CD8-positive, alpha-beta memory T cell (primary cell): ENCODE data around the gene GRM1. TPM values are rescaled to one million over a fixed set of nuclear protein-coding genes. Genes with fewer than 3 reads are reported as not detected.

Source experiments
- CTCF ChIA-PET: fragments of 350-600 bp; sonication (Branson Sonifier 250); formaldehyde crosslinking; loops from one replicate; lab custom pipeline; 2021; ENCODE audit warnings: antibody characterized with exemption; lab: Charles Lee
- POLR2A ChIA-PET: fragments of 350-600 bp; sonication (Branson Sonifier 250); formaldehyde crosslinking; loops from one replicate; lab custom pipeline; 2021; ENCODE audit warnings: antibody characterized with exemption; lab: Charles Lee
- DNase-seq, 5 donors: peaks; one replicate each; pipeline versions ENCODE4 v3.0.0 to v3.0.0-alpha.2; 2020 to 2022; ENCODE audit warnings: mixed read lengths in 1 of 5
- H3K27ac ChIP-seq: one replicate; pipeline ENCODE4 v1.7.0; 2013; ENCODE audit warnings: low read depth, mild to moderate bottlenecking, low read length, moderate library complexity
- H3K27me3 ChIP-seq: 2 replicates; pipeline ENCODE4 v1.7.0; 2013; ENCODE audit warnings: low read length, mild to moderate bottlenecking; ENCODE audit not compliant: insufficient read depth, poor library complexity, severe bottlenecking
- H3K36me3 ChIP-seq: 2 replicates; pipeline ENCODE4 v1.7.0; 2013; ENCODE audit warnings: mild to moderate bottlenecking, low read length, moderate library complexity; ENCODE audit not compliant: insufficient read depth
- H3K4me1 ChIP-seq: 2 replicates; pipeline ENCODE4 v1.7.0; 2013; ENCODE audit warnings: mild to moderate bottlenecking, low read length, moderate library complexity; ENCODE audit not compliant: insufficient read depth
- H3K4me3 ChIP-seq: 2 replicates; pipeline ENCODE4 v1.7.0; 2013; ENCODE audit warnings: mild to moderate bottlenecking, low read length
- H3K9me3 ChIP-seq: 2 replicates; pipeline ENCODE4 v1.7.0; 2013; ENCODE audit warnings: mild to moderate bottlenecking, low read length
- H3K27ac Mint-ChIP-seq, 8 donors: one replicate each; pipeline ENCODE4 v1.8.0; 2020 to 2021; ENCODE audit warnings: mixed read lengths in 8 of 8, mild to moderate bottlenecking in 6 of 8, inconsistent platforms in 3 of 8, moderate library complexity in 3 of 8
- H3K27me3 Mint-ChIP-seq, 2 donors: one replicate each; pipeline ENCODE4 v1.8.0; 2020 to 2021; ENCODE audit warnings: mixed read lengths in 2 of 2, mild to moderate bottlenecking in 1 of 2, moderate library complexity in 1 of 2
- H3K36me3 Mint-ChIP-seq, 3 donors: one replicate each; pipeline ENCODE4 v1.8.0; 2020 to 2021; ENCODE audit warnings: mixed read lengths in 3 of 3, inconsistent platforms in 1 of 3, mild to moderate bottlenecking in 1 of 3
- H3K4me1 Mint-ChIP-seq, 3 donors: one replicate each; pipeline ENCODE4 v1.8.0; 2020 to 2021; ENCODE audit warnings: mixed read lengths in 3 of 3, inconsistent platforms in 1 of 3, mild to moderate bottlenecking in 1 of 3
- H3K4me3 Mint-ChIP-seq, 7 donors: one replicate each; pipeline ENCODE4 v1.8.0; 2020 to 2021; ENCODE audit warnings: mixed read lengths in 7 of 7, mild to moderate bottlenecking in 6 of 7, moderate library complexity in 4 of 7, inconsistent platforms in 2 of 7
- H3K9me3 Mint-ChIP-seq, 5 donors: one replicate each; pipeline ENCODE4 v1.8.0; 2020 to 2022; ENCODE audit warnings: mixed read lengths in 5 of 5, mild to moderate bottlenecking in 3 of 5, moderate library complexity in 2 of 5, inconsistent platforms in 1 of 5
- polyA plus RNA-seq: library from polyadenylated mRNA; unstranded; fragments of 300-500 nt; fragmentation: Illumina TruSeq; gene quantifications from one replicate; pipeline ENCODE4 v1.2.3, GENCODE V29; 2021
- total RNA-seq, 2 experiments: library from RNA; stranded (reverse); gene quantifications; one replicate each; pipeline ENCODE4 v1.2.3, GENCODE V29; 2021

GRM1 gene
- total and polyA plus RNA-seq, 3 experiments from 2014 or later: not detected

GRCh38 chr6:146302994-146303393 lies 274.1 kb downstream of the GRM1 start:
- DNase-seq: no peak
- Mint-ChIP-seq H3K27ac (no peak overlapping the region), H3K4me3 (no peak overlapping the region), H3K4me1 (no peaks in the 10 kb centered on the region), H3K9me3 (peaks cover 0 to 2% (median 0%) of the 10 kb centered on the region in 5 donors), H3K36me3 (no peaks in the 10 kb centered on the region), H3K27me3 (no peaks in the 10 kb centered on the region)
- Histone ChIP-seq H3K4me1 (no peaks in the 10 kb centered on the region), H3K4me3 (no peak overlapping the region), H3K27me3 (no peaks in the 10 kb centered on the region), H3K9me3 (no peaks in the 10 kb centered on the region), H3K36me3 (no peaks in the 10 kb centered on the region), H3K27ac (no peak overlapping the region)
- CTCF ChIA-PET: no interaction called here
- POLR2A ChIA-PET: no interaction called here

GRCh38 chr6:146304181-146304580 lies 275.3 kb downstream of the GRM1 start:
- Mint-ChIP-seq H3K9me3 (no peaks in the 10 kb centered on the region), H3K27ac (no peak overlapping the region), H3K4me1 (no peaks in the 10 kb centered on the region), H3K36me3 (no peaks in the 10 kb centered on the region), H3K27me3 (no peaks in the 10 kb centered on the region), H3K4me3 (no peak overlapping the region)
- Histone ChIP-seq H3K36me3 (no peaks in the 10 kb centered on the region), H3K9me3 (no peaks in the 10 kb centered on the region), H3K4me1 (no peaks in the 10 kb centered on the region), H3K27ac (no peak overlapping the region), H3K4me3 (no peak overlapping the region), H3K27me3 (no peaks in the 10 kb centered on the region)
- no peak for DNase-seq
- POLR2A ChIA-PET: no interaction called here
- CTCF ChIA-PET: no interaction called here

GRCh38 chr6:146305092-146305491 lies 276.2 kb downstream of the GRM1 start:
- no peak overlapping the region for H3K27ac Mint-ChIP-seq
- H3K27me3 Mint-ChIP-seq: no peaks in the 10 kb centered on the region
- ChIA-PET CTCF (no interaction called here), POLR2A (no interaction called here)
- Histone ChIP-seq H3K27ac (no peak overlapping the region), H3K27me3 (no peaks in the 10 kb centered on the region), H3K9me3 (no peaks in the 10 kb centered on the region), H3K4me1 (no peaks in the 10 kb centered on the region), H3K4me3 (no peak overlapping the region), H3K36me3 (no peaks in the 10 kb centered on the region)
- no peaks in the 10 kb centered on the region for H3K9me3 Mint-ChIP-seq
- H3K4me3 Mint-ChIP-seq: no peak overlapping the region
- H3K4me1 Mint-ChIP-seq: no peaks in the 10 kb centered on the region
- no peaks in the 10 kb centered on the region for H3K36me3 Mint-ChIP-seq
- DNase-seq: no peak

- ChIA-PET POLR2A (no interaction called here), CTCF (no interaction called here)
- H3K36me3 Mint-ChIP-seq: no peaks in the 10 kb centered on the region
- no peak overlapping the region for H3K27ac Mint-ChIP-seq
- no peaks in the 10 kb centered on the region for H3K4me1 Mint-ChIP-seq
- DNase-seq: no peak
- peaks cover 0 to under 1% (median 0%) of the 10 kb centered on the region in 5 donors for H3K9me3 Mint-ChIP-seq
- Histone ChIP-seq H3K27ac (no peak overlapping the region), H3K9me3 (no peaks in the 10 kb centered on the region), H3K27me3 (no peaks in the 10 kb centered on the region), H3K4me3 (no peak overlapping the region), H3K36me3 (no peaks in the 10 kb centered on the region), H3K4me1 (no peaks in the 10 kb centered on the region)
- H3K27me3 Mint-ChIP-seq: no peaks in the 10 kb centered on the region
- no peak overlapping the region for H3K4me3 Mint-ChIP-seq
These were observed 277.1 kb downstream of the GRM1 start for GRCh38 chr6:146305951-146306350.

- Histone ChIP-seq H3K36me3 (no peaks in the 10 kb centered on the region), H3K27me3 (no peaks in the 10 kb centered on the region), H3K4me1 (no peaks in the 10 kb centered on the region), H3K27ac (no peak overlapping the region), H3K9me3 (no peaks in the 10 kb centered on the region), H3K4me3 (no peak overlapping the region)
- H3K36me3 Mint-ChIP-seq: no peaks in the 10 kb centered on the region
- POLR2A ChIA-PET: no interaction called here
- H3K27ac Mint-ChIP-seq: no peak overlapping the region
- DNase-seq: no peak
- no peaks in the 10 kb centered on the region for H3K4me1 Mint-ChIP-seq
- no peaks in the 10 kb centered on the region for H3K27me3 Mint-ChIP-seq
- no peak overlapping the region for H3K4me3 Mint-ChIP-seq
- H3K9me3 Mint-ChIP-seq: peaks cover 0 to 2% (median 0%) of the 10 kb centered on the region in 5 donors
- CTCF ChIA-PET: no interaction called here
These were observed 281.8 kb downstream of the GRM1 start for GRCh38 chr6:146310628-146311027.

- no peaks in the 10 kb centered on the region for H3K36me3 ChIP-seq
- H3K9me3 ChIP-seq: no peaks in the 10 kb centered on the region
- Mint-ChIP-seq H3K9me3 (peaks cover 0 to 2% (median 0%) of the 10 kb centered on the region in 5 donors), H3K27me3 (no peaks in the 10 kb centered on the region), H3K4me3 (no peak overlapping the region), H3K4me1 (no peaks in the 10 kb centered on the region), H3K36me3 (no peaks in the 10 kb centered on the region), H3K27ac (no peak overlapping the region)
- no peak for DNase-seq
- no peaks in the 10 kb centered on the region for H3K27me3 ChIP-seq
- no peak overlapping the region for H3K27ac ChIP-seq
- H3K4me3 ChIP-seq: no peak overlapping the region
- ChIA-PET POLR2A (no interaction called here), CTCF (no interaction called here)
- H3K4me1 ChIP-seq: no peaks in the 10 kb centered on the region
These were observed 282.2 kb downstream of the GRM1 start for GRCh38 chr6:146311079-146311478.

- Histone ChIP-seq H3K9me3 (no peaks in the 10 kb centered on the region), H3K4me3 (no peak overlapping the region), H3K27ac (no peak overlapping the region), H3K36me3 (no peaks in the 10 kb centered on the region), H3K4me1 (no peaks in the 10 kb centered on the region), H3K27me3 (no peaks in the 10 kb centered on the region)
- H3K4me3 Mint-ChIP-seq: no peak overlapping the region
- no peak for DNase-seq
- H3K9me3 Mint-ChIP-seq: peaks cover 0 to 2% (median 0%) of the 10 kb centered on the region in 5 donors
- no peaks in the 10 kb centered on the region for H3K4me1 Mint-ChIP-seq
- no peaks in the 10 kb centered on the region for H3K36me3 Mint-ChIP-seq
- no peak overlapping the region for H3K27ac Mint-ChIP-seq
- ChIA-PET POLR2A (no interaction called here), CTCF (no interaction called here)
- no peaks in the 10 kb centered on the region for H3K27me3 Mint-ChIP-seq
These were observed 283.7 kb downstream of the GRM1 start for GRCh38 chr6:146312608-146313007.

- Histone ChIP-seq H3K4me1 (no peaks in the 10 kb centered on the region), H3K9me3 (no peaks in the 10 kb centered on the region), H3K4me3 (no peak overlapping the region), H3K36me3 (no peaks in the 10 kb centered on the region), H3K27me3 (no peaks in the 10 kb centered on the region), H3K27ac (no peak overlapping the region)
- ChIA-PET POLR2A (no interaction called here), CTCF (no interaction called here)
- Mint-ChIP-seq H3K27me3 (no peaks in the 10 kb centered on the region), H3K36me3 (no peaks in the 10 kb centered on the region), H3K4me1 (no peaks in the 10 kb centered on the region), H3K4me3 (no peak overlapping the region), H3K9me3 (peaks cover 0 to 3% (median 0%) of the 10 kb centered on the region in 5 donors), H3K27ac (no peak overlapping the region)
- no peak for DNase-seq
These were observed 286.7 kb downstream of the GRM1 start for GRCh38 chr6:146315381-146316174.
